ENCODE results near the gene AMT.

The AMT gene, protein sequence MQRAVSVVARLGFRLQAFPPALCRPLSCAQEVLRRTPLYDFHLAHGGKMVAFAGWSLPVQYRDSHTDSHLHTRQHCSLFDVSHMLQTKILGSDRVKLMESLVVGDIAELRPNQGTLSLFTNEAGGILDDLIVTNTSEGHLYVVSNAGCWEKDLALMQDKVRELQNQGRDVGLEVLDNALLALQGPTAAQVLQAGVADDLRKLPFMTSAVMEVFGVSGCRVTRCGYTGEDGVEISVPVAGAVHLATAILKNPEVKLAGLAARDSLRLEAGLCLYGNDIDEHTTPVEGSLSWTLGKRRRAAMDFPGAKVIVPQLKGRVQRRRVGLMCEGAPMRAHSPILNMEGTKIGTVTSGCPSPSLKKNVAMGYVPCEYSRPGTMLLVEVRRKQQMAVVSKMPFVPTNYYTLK
- total RNA-seq = 0.07 to 0.19 (median 0.11) reads per million in 3 experiments

DNA sequence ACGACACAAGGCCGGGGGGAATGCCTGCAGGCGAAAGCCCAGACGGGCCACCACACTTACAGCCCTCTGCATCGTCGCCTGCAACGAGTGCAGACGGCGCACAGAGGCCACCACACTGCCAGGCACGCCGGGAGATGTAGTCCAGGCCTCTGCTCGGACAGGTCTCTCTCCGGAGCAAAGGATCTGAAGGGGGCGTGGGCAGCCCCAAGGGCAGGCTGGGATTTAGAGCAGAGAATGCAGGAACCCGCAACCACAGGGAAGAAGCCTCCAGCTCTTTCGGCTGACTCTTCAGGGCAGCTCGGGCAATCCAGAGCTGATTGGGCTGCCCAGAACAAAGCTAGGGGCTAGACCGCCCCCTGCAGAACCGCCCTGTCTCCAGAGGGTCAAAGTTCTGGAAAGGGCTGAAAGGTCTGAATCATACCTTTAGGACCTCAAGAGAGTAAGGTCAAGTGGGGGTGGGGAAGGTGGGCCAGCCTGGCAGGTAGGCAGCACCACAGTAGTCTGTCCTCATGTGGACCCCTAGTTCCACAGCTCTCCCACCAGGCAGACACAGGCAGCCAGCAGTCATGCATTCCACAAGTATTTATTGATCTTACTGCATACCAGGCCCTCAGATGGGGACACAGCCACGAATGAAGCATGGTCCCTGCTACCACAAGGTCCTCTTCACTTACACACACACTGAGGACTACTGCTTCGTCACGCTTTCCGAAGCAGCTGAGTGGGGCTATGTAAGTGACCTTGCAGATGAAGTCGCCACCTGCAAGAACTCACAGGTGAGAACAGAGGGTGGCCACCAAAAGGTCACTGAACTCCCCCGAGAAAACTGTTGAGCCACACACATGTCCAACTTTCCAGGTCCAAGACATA is at the start of gene AMT:
TSS of gene AMT (minus strand) at position 95 of the 870 bp plus-strand sequence. CDS start at position 72, 23 bp downstream.
- no peak for DNase-seq

DNA sequence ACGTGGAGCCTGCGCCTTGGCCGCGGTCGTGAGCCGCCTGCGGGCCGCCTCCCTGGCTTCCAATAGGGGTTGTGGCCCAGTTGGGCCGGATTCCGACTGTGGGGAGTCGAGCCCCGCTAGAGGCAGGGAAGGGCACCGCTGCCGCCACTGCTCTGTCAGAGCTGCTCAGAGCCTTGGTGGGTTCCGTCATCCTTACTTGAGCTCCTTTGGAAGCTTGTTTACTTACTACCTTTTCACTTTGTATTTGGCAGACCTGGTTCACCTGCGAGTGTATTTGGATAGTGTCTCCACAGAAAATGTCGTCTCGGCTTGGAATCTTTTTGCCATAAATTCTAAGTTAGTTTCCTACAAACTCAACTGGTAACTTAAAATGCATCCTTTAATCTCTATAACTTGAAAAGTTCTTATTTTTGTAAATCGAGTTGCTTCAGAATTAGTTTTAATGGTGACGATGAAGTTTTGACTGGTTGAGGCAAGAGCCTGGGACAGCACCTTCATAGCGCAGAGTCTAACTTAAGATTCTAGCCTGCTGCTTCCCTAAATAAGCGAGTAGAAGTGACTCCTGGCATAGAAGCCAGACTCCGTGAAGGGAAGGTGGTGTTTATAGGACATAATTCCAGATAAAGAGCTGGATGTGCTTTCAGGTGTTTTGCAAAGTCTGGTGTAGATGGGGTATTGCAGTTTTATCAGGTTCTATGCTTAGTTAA is 48.6 kb upstream of the AMT start:
- DNase-seq = peak; percentile 3

DNA sequence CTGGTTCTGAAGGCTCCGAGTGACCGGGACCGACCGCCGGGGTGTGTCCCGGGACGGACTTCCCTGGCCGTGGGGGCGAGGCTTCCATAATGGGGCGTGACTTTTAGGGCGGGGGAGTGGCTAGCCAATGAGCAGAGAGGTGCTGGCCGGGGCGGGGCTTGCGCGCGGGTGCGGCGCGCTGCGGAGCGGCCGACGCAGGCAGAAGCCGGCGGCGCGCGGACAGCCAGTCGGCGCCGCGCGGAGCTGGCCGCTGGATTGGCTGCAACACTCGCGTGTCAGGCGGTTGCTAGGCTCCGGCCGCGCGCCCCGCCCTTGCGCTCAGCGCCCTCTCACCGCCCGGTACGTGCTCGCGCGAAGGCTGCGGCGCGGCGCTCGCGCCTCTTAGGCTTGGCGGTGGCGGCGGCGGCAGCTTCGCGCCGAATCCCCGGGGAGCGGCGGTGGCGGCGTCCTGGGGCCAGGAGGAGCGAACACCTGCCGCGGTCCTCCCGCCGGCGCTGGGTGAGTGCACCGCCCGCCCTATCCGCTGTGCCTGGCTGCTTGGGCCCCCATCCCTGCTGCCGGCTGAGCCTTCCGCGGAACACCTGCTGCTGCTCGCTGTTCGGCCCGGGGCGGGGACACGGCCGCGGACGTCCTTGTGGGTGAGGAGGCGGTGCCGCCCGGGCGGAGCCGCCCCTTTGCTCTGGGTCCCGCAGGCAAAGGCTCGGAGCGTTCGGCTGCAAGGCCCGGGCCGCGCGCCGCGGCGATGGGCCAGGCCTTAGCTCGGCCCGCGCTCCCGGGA is 47.9 kb upstream of the AMT start, which contains the start of gene DAG1:
TSS of gene DAG1 (plus strand) at position 332 of the 778 bp plus-strand sequence. CDS start 40,268 bp downstream, outside the sequence.
- peak; percentile 94 for DNase-seq

DNA sequence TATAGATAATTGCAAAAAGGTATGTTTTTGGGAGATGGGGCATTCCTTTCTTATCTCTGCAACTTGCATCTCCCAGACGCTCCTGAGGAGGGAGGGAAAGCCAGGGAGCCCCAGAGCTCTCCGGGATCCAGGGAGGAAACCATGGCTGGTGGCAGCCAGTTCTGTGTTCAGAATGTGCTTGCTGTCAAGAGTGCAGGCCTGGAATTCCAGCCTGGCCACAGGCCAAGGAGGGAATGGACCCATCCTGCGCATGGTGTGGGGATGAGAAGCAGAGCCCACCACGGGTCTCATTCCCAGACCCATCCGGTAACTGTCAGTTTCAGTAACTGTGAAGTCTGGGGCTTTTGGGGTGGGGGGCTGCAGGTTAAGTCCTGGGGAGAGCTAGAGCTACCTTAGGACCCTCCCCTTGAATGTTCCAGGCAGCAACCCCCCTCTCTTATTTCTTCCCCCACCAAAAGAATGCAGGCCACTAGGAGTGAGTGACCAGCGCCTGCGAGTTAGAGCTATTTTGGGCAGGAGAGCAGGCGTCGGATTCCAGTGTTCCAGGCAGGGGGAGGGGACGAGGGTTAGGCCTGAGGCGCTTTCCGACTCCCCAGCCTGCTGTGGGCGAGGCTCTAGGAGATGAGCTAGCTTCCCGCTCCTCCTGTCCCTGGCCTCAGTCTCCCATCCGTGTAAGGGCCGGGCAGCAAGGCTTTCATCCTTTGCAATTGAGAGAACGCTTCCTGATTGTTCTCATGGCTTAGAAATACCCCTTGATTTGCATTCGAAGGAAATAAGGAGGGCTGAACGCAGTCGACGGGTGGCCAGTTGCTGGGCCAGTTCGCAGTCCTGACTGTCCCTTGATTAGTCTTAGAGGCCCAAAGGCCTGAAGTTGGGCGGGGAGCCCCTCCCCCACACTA is 47.0 kb upstream of the AMT start:
- DNase-seq = no peak

DNA sequence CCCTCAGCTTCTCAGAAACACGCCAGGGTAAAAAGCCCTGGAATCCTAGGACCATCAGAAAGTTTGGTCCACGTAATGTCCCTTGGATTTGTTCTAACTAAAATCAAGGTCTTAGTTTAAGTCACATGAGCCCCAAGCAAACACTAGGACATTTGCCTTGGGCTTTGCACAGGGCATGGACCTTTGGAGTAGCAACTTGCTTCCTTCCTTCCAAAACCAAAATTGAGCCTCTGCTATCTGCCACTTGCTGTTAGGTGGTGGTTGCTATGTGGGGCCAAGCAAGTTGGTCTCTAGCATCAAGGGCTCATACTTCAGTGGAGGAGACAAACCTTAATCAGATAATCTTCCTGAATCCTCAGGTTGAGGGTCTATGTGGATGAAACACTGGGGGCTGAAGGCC is 43.8 kb upstream of the AMT start:
- no peak for DNase-seq

DNA sequence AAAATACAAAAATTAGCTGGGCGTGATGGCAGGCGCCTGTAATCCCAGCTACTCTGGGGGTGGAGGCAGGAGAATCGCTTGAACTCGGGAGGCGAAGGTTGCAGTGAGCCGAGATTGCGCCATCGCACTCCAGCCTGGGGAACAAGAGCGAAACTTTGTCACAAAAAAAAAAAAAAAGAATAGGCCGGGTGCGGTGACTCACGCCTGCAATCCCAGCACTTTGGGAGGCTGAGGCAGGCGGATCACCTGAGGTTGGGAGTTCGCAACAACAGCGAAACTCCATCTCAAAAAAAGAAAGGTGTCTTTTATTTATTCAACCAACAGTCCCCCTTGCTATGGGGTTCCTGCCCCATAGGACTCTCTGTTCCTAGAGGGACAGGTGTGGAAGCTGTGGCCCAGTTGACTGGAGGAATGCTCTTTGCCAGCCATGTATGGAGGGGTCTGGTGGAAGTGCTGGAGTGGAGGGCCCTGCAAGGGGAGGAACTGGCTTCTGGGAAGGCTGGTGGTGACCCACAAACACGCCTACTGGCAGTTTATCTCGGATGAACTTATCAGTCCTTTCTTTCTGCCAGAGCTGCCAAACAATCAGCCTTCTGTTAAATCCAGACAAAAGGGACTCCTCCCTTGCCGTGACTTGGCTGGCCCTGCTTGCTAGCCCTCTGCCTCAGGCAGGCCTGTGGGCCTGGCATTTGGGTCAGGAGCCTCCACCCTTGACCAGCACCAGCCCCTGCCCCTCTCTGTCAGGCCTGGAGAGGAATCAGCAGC is 43.2 kb upstream of the AMT start:
- no peak for DNase-seq

DNA sequence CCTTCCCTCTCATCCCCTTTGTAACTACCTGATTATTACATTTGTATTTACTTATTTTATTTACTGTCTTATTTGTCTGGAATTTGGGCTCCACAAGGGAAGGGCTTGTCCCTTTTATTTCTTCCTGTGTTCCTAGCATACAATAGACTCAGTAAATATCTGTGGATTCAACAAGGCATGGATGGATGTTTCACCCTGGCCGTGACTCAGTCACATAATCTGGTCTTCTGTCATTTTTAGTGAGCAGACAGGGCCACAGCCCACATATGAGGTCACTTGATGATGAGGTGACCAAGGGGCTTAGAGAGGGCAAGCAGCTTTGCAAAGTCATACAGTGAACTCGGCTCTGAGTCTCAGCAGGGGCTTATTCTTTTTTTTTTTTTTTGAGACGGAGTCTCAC is 39.9 kb upstream of the AMT start:
- DNase-seq = no peak

DNA sequence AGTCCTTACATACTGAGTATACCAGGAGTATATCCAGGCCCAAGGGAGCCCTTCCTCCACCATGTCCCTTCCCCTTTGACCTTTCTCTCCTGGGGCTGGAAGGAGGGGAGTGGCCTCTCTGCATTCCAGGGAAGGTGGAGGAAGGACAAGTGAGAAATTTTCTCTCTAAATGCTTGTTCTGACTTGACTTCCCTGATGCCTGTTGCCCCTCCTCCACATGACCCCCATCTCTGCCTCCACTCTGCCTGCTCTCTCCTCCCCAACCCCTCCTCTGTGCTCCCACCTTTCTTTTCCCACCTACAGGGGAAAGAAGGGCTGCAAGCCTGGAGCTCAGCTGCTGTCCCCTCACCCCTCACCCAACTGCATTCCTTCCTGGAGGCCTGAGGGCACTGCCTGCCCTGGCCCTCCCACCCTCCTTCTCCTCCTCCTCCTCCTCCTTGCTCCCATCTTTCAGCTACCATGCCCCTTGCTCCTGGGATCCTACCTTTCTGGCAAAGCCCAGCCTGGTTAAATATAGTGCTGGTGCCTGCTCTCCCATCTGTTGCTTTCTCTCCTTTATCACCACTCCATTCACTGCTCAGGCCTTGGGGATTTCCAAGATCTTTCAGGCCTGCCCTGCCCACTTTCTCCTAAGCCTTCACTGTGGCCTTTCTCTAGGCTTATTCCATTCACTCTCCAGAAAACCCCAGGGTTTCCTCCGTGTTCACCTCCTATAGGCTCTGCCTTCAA is 39.3 kb upstream of the AMT start:
- no peak for DNase-seq

DNA sequence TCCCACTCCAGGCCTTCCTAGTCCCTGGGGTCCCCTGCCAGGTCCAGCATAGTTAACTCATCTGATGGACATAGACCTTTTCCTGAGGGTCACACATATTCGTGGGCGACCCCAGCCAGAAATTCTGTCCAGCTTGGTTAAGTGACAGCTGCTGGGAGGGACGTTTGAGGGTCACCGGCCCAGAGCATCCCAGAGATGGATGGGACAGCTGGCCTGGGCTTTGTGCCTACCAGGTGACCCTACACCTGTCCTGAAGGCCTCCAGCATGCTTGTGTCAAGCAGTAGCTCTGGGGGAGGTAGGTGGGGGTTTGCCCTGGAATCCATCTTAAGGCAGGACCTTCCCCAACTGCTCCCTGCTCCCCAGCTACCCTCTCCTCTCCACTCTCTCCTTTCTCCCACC is 38.7 kb upstream of the AMT start:
- no peak for DNase-seq

DNA sequence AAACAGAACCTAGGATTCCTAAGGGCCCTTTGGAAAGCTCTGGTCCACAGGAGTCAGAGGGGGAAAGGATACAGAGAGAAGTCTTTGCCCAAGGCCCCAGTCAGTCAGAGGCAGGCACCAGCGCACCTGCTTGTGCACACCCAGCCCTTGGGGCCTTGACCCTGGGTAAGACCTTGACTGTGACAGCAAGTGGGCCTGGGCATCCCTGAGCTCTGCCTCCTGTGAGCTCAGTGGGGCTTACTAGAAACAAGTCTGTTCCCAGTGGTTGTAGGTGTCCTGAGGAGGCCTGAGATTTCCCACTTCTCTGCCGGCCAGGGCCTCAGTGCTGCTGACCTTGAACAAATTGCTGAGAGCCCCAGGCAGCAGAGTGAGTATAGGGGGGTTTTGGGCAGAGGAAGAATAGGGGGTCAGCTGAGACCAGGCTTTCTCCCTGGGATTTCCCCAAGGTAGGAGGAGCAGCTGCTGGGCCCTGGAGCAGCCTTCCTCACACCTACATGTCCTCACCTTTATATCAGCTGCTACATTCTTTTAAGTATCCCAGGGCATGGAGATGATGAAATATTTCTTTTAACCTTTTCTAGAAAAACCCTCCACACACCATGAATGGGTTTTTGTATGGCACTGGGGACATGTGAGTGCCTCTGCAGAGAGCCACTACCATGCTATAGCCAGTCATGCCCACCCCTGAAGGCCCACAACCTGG is 38.1 kb upstream of the AMT start:
- no peak for DNase-seq

DNA sequence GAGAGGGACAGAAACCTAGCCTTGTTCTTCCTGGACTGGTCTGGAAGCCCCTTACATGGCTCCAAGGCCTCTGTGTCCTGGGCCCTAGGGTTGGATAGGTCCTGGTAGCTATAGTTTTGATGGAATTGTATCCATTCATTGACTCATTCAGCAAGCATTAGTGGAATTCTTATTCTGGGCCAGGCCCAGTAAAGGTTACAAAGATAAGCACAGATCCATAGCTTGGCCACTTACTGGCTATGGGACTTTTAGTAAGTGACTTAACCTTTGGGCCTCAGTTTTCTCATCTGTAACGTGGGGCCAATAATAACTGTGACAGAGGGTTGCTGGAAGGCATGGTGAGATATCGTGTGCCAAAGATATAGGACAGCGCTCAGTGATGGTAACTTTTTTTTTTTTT is 34.2 kb upstream of the AMT start:
- no peak for DNase-seq

DNA sequence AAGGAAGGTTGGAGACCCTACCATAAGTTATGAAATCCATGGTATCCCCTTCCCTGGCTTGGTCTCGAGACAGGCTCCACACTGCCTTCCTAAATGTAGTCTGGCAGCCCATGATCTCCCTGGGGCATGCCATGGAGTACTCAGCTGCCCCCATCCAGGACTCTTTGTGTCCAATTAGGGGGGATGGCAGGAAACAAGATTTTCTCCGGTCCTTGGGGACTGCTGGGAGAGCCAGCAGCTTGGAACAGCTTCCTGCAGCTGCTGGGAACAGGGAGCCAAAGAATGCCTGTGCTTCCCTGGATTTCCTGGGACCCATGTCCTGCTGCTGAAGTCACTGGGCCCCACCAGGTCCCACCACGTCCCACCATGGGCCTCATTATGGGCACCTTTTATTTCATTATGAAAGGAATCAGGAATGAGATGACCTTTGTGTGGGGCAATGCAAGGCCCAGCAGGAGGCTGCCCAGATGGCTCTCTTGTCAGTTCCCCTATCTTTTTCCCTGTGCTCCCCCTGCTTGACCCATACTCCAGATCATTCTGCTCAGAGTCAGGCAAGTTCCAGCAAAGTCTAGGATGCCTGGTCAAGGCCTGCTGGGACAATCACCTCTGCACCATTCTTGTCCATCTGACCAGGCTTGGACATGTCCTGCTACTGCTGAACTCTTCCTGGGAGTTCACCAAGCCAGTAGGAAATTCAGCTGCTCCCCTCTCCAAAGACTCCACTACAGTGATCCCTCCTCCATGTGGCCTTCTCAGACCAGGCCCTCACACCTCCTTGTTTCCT is 32.8 kb upstream of the AMT start:
- no peak for DNase-seq

DNA sequence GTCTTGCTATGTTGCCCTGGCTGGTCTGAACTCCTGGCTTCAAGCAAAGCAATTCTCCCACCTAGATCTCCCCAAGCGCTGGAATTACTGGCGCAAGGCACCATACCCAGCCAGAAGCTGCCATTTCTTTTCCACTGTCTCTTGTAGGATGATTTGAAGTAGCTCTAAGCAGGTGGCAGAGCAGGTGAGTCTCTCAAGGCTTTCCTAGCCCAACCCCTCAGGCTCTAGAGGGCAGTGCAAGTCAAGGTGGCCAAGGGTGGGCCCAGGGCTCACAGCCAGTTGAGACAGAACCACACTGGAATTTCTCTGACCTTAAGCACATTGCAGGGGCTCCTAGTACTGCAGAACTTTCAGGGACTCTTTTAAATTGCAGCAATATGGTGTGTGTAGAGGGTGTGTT is 32.2 kb upstream of the AMT start:
- no peak for DNase-seq

DNA sequence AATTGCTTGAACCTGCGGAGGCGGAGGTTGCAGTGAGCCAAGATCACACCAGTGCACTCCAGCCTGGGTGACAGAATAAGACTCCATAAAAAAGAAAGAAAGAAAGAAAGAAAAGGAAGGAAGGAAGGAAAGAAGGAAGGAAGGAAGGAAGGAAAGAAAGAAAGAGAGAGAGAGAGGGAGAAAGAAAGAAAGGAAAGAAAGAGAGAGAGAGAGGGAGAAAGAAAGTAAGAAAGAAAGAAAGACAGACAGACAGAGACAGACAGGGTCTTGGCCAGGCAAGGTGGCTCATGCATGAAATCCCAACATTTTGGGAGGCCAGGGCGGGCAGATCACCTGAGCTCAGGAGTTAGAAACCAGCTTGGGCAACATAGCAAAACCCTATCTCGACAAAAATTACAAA is 31.3 kb upstream of the AMT start:
- DNase-seq = no peak

DNA sequence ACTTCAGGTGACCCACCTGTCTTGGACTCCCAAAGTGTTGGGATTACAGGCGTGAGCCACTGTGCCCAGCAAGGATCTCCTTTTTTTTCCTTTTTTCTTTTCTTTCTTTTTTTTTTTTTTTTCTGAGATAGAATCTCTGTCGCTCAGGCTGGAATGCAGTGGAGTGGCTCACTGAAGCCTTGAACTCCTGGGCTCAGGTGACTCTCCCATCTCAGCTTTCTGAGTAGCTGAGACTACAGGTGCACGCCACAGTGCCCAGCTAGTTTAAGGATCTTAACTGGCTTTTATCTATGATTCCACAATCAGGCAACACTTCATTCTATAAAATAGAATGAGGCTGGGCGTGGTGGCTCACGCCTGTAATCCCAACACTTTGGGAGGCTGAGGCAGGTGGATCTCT is 23.1 kb upstream of the AMT start:
- no peak for DNase-seq

DNA sequence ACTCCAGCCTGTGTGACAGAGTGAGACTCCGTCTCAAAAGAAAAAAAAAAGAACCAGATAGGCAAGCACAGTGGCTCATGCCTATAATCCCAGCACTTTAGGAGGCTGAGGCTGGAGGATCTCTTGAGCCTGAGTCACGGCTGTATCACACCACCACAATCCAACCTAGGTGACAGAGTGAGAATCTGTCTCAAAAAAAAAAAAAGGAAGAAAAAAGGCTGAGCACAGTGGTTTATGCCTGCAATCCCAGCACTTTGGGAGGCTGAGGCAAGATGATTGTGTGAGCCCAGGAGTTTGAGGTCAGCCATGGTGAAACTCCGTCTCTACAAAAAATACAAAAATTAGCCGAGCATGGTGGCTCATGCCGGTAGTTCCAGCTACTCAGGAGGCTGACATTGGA is 12.5 kb upstream of the AMT start:
- no peak for DNase-seq

DNA sequence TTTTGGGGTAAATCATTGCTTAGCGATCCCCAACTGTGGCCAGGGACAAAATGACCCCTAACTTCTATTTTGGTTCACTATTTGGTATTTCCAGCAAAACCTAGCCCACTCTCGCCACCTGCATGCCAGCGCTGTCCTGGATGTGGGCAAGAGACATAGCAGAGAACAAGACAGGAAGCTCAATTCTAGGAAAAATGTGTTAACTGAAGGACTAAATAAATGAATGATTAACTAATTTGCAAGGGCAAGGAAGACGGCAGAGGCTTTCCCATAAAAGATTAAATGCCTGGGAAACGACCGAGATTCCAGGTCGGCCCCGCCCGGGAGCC is 6.4 kb upstream of the AMT start:
- DNase-seq = no peak

DNA sequence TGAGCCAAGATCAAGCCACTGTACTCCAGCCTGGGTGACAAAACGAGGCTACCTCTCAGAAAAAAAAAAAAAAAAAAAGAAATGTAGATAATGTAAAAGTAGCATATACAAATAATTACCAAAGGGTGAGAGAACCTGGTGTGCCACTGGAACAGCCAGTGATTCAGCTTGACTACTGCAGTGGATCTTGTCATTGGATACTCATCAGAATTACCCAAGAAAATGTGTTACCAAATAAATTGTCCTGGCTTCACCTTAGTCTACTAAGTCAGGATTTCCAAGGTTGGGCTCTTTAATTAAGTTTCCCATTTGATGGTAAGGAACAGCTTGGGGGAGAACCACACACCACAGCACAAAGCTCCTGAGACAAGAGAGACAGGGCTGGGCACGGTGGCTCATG is 5.3 kb upstream of the AMT start:
- no peak for DNase-seq
